ENCODE measurements around the gene ERFE.
"Not testable (repeated sequence)": the region's sequence is repeated elsewhere in the genome, so short reads cannot be mapped to it uniquely, and the experiment has no call there.

Gene ERFE, protein sequence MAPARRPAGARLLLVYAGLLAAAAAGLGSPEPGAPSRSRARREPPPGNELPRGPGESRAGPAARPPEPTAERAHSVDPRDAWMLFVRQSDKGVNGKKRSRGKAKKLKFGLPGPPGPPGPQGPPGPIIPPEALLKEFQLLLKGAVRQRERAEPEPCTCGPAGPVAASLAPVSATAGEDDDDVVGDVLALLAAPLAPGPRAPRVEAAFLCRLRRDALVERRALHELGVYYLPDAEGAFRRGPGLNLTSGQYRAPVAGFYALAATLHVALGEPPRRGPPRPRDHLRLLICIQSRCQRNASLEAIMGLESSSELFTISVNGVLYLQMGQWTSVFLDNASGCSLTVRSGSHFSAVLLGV

DNA sequence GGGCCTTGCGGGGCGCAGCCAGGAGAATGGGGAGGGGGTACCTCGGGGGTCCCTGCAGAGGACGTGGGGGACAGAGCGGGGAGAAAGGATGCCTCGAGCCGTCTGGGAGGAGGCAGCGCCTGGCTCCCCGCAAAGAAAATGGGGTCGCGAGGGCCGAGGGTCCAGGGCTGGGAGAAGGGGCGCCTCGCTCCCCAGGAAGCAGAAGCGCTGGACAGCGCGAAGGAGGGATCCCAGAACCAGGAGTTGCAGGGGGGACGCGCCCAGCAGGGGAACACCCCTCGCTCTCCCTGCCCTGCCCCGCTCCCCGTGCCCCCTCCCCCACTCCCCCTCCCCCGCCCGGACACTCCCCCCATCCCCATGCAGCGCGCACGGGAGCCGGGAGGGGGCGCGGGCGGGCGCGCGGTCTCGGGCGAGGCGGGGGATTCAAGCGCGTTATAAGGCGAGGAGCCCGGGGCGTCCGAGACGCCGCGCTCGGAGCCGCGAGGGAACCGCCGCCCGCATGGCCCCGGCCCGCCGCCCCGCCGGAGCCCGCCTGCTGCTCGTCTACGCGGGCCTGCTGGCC is at the start of gene ERFE:
TSS of gene ERFE (plus strand) at position 462 of the 562 bp plus-strand sequence. CDS start at position 500, 38 bp downstream.
- DNase-seq = peak; percentile 65

DNA sequence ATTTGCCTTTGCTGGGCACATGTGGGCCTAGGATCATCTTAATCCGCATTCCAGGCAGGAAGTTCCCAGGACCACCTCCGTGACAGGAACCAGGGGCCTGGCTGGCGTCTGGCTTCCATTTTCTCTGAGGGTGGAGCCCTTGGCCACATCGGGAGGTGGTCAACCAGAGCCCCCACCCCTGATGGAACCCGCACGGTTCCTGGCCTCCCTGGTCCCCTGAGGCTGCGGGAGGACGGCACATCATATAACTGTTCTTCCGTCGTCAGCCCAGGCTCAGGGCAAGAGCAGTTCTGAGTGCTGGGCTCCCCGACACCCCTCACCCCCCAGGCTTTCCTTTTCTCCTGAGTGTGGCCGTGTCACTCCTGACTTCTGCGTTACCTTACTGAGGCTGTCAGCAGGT is 45.2 kb upstream of the ERFE start:
- no peak for DNase-seq

DNA sequence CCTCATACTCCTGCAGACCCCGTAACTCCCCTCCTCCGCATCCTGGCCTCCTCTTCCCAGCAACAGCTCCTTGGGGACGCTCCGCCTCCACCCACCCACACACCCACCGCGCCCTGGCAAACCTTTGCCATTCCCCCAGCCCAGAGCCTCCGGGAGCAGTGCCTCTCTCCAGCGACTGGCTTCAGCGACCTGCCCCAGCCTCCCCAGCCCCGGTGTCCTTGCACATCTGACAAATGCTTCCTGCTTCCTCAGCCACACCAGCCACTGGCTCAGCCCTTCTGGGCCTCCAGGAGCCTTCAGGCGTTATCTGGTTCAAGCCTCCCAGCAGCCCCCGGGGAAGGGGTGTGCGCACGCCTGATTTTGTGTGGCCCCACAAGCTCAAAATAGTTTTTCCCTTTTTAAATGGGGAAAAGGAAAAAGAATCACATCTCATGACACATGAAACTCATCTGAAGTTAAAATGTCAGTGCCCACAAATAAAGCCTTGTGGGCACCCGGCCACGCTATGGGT is 44.4 kb upstream of the ERFE start:
- no peak for DNase-seq

DNA sequence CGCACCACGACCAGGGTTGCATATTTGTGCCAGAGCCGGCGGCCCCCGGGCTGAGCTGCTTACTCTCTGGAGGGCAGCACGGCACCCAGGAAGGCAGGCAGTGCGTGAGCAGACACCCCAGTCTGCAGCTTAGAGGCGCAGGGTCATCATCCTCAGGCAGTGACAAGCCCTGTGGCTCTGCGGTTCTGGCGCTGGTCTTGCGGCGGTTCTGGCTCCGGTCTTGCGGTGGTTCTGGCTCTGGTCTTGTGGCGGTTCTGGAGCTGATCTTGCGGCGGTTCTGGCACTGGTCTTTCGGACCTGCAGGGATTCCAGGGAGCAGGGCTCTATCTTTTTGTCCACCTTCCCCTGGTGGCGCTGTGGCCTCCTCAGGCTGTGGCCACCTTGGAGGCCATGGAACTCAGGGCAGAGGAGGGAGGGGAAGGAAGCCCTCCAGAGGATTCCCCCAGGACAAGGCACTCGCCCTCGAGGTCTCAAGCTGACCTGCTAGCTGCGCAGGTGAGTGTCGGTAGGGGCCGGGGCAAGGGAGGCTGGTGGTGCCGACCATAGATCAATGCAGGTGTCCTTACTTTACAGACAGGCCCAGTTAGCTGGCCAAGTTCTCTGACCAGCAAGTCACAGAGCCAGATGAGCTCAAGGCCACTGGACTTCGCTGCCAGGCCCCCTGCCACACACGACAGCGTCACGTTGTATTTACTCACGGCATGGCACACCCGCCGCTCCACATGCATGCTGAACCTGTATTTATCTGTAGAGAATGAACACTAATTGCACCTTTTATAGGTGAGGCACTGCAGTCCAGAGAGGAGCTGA is 43.7 kb upstream of the ERFE start:
- no peak for DNase-seq

DNA sequence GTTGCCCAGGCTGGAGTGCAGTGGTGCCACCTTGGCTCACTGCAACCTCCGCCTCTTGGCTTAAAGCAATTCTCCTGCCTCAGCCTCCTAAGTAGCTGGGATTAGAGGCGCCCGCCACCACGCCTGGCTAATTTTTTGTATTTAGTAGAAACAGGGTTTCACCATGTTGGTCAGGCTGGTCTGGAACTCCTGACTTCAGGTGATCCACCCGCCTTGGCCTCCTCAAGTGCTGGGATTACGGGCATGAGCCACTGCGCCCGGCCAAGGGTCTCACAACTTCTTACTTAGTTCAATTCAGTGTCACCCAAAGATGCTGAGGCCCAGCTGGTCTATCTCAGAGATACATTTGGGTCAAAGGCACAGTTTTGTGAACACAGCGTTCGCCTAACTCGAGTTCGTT is 43.1 kb upstream of the ERFE start:
- not testable (repeated sequence) for DNase-seq

DNA sequence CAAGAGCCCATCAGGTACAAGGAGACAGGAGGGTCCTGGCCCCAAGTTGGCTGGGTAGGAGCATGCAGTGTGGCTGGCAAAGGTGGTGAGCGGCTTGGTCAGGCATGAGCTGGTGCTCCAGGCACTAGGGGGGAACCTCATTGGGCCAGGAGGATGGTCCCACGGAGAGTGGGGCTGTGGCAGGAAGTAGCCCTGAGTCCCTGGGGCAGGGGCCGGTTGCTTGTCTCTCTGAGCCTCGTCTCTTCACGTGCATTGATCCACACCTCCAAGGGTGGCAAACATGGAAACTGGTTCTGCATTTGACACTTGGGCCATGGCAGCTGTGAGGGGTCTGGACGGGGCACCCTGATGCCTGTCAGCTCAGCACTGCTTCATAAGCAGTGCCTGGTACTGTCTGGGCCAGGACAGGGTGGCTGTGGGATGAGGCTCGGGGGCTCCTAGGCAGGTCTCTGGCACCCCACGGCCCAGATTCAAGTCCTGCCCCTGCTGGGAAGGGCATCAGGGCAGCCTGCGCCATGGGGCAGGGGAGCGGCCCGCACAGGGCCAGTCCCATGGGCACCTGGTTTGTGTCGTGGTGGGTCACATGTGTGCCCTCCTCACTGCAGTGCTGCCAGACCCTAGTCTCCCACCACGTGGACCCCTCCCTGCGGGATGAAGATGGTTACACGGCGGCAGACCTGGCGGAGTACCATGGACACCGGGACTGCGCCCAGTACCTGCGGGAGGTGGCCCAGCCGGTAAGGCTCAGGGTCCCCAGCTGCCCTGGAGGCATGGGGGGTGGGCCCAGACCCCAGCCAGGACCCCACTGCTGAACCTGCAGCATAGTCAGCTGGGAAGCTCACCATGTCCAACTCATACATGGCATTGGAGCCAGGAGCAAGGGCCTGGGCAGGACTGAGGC is 42.2 kb upstream of the ERFE start:
- no peak for DNase-seq

DNA sequence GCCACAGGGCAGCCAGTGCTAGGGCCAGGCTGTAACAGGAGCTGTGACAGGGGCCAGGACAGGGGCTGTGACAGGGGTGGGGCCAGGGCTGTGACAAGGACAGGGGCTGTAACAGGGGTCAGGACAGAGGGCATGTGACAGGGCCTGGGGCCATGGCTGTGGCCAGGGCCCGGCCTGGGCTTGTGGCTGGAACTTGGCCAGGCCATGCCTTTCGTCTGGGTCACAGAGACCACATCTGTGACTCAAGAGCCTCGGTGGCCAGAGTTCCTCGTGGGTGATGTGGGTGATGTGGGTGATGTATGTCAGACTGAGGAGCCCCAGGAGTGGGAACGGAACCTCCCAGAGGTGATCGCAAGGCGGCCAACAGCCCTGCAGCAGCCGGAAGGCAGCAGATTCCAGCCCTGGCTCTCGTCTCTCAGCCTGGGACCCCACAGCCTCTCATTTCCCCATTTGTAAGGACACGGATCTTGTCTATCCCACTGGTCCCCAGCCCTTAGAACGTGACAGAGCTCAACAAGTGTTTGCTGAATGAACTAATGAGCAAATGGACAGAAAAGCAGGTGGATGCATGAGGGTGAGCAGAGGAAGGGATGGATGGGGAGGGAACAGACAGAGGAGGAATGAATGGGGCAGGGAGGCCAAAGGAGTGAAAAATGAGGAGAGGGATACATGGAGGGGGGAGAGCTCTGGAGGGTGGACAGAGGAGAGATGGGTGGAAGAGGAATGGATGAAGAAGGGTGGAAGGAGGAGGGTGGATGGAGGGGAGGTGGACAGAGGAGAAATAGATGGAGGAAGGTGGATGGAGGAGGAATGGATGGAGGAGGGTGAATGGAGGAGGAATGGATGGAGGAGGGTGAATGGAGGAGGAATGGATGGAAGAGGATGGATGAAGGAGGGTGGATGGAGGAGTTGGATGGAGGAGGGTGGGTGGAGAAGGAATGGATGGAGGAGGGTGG is 41.3 kb upstream of the ERFE start:
- DNase-seq = no peak

DNA sequence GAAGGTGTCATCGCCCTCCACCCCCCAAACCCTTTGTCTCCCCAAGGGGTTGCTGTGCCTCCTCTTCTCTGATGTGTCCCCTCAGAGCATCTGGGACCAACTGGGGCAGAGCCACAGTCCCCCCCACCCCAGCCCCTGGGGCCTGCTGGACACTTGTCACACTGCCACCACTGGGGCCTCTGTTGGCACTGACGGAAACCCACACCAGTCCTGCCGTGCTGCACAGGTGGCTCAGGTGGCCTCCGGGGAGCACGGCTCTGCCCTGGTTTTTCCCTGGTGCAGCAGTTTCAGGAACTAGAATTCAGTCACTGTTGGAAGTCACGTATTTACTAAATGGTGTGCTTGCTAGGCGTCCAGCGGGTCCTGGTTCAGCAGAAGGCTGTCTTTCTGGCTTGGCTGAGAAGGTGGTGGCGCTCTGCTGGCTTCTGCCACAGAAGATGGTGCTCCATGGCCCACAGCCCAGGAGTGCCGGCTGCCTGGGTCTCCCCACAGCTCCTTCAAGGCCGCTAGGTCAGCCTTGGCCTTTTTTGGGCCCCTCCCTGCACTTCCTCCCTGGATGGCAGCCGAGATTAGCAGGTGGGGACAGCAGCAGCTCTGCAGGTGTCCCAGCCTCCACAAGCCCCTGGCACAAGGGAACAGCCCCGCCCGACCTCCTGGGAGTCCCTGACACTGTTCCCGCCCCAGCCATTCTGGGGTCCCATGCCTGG is 38.9 kb upstream of the ERFE start:
- peak; percentile 83 for DNase-seq

DNA sequence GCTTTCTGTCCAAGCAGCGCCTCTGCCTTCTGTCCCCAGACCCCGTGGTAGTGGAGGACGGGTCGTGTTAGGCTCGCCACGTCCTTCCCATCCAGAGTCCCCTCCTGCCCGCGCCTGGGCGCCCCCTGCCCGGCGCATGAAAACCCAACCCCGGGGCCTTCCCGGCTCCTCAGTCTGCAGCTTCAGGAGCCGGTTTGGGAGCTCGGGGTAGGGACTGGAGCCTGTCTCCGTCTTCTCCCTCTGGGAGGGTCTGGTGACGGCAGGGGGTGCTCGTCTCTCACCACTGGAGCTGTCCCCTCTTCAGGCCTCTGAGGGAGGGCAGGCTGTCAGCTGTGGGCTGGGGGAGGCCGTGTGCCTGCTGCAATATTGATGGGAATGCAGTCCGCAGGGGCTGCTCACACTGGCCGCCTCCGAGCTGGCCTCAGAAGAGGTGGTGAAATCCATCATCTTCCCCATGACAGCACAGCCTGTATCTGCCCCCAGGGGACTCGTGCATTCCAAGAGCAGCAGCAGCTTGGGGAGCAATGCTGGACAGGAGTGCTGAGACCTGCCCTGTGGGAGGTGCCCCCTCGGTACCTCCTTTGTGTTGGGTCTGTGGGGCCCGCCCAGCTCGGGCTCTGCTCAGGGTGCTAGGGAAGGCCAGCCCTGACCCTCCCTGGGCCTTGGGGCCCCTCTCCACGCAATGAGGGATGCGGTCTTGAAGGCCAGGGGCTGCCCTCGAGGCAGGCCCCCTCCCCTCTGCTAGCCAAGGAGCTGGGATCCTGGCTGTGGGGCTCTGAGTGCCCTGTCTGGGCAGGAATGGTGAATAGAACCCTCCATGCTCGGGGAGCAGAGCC is 38.1 kb upstream of the ERFE start:
- DNase-seq = peak; percentile 51

DNA sequence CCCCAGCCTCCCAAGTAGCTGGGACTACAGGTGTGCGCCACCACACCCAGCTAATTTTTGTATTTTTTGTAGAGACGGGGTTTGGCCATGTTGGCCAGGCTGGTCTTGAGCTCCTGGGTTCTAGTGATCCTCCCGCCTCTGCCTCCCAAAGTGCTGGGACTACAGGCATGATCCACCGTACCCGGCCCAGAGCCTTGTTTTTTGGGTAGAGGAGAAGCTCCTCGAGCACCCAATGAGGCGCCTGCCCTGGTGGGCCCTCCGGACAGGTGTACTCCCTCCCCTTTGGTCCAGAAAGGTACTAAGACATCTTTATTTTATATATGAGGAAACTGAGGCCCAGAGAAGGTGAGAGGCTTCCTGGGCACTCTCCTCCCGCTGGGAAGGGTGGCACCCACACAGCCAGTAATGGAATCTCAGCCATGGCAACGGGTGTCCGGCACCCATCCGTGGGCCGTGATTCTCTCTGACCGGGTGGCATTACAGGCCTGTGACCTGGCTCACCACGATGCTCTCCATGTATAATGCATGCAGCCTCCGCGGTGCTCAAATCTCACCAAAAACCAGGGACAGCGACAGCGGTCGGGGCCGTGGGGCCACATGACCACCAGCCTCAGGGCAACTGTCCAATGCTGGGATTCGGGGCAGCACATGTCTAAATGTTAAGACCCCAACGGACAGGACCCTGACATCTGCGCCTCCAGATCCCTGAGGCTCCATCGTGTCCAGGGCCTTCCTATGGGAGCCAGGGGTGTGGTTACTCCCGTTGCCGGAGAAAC is 37.1 kb upstream of the ERFE start:
- DNase-seq = no peak

DNA sequence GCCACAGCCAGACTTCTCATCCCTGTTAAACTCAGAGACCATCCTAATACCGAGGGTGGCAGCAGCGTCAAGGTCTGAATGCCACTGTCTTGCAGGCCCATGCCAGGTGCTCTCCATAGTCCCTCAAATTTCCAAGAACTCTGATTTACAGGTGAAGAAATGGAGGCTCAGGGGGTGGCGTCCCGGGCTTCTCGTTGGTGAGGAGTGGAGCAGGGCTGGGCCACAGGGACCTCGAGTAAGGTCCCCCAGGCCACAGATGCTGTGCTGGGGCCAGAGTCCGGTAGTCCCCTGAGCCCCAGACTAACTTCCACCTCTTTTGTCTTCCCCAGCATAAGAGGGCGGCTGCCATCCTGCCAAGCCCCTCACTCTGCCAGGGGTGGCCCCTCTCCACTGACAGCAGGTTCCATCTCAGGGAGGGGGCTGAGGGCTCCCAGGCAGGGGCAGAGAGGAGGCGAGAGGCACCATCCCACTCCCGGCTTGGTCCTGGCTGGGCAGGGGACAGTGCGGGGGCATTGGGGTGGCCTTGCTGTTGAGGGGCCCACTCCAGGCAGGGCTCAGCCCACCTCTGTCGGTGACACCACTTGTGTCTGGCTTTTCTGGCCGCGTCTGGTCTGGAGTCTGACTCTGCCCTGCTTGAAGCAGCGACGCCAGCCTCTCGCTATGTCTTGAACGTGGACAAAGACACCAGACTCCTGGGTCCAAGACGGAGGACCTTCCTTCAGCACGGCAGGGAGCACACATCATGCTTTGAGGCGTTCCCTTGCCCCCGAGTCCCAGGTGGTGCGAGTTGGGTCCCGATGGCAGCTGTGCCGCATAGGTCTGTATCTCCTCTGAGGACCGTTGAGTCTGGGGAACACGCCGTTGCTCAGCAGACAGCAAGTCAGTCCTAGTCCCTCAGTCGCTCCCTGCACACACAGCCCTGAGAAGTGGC is 36.2 kb upstream of the ERFE start:
- DNase-seq = no peak

DNA sequence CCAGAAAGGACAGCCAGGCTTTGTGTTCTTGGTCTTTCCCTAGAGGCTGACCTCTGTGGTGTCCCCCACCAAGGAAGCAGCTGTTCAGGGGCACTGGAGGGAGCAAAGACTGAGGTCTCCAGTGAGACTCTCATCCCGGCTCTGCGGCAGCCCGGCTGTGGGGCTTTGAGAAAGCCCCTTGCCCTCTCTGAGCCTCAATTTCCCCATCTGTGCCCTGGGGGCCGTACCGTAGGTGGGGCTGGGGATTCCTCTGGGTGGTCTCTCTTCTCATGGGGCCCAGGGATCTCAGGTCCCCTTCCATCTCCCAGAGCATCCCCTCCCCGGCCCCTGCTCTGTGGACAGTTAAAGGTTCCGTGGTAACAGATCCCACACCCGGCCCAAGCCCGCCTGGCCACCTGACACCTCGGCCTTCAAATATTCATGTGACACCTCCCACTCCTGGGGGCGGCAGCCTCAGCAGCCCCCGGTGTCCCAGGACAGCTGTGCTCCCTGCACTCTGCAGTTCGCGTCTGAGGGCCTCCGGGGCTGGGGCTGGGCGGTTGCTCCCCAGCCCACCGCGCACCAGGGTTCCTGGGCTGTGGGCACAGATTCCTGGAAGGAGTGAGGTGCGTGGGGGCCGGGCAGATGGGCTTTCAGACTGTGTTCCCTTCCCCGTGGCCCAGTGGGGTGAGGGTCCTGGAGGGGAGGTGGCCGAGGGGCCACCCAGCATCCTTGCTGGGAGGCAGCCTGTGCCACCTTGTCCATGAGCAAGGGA is 35.4 kb upstream of the ERFE start:
- DNase-seq = no peak

DNA sequence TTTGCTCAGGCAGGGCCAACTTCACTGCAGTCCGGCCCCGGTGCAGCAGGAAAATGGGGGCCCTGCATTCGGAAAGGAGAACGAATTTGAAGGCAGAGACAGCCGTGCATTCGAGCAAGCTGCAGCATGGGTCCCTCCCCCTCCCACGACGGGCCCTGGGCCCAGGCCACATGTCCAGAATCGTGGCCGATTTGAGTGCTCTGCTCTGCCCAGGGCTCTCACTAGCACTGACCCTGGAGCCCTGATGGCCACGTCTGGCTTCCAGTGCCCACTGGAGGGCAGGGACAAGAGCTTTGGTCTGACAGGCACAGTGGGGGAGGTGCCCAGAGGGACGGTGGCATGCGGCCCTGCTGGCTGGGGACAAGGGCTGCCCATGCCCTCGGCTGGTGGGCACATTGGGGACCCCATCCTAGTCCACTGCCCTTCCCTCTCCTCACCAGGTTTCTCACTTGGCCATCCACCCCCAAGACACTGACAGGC is 34.7 kb upstream of the ERFE start:
- DNase-seq = no peak

DNA sequence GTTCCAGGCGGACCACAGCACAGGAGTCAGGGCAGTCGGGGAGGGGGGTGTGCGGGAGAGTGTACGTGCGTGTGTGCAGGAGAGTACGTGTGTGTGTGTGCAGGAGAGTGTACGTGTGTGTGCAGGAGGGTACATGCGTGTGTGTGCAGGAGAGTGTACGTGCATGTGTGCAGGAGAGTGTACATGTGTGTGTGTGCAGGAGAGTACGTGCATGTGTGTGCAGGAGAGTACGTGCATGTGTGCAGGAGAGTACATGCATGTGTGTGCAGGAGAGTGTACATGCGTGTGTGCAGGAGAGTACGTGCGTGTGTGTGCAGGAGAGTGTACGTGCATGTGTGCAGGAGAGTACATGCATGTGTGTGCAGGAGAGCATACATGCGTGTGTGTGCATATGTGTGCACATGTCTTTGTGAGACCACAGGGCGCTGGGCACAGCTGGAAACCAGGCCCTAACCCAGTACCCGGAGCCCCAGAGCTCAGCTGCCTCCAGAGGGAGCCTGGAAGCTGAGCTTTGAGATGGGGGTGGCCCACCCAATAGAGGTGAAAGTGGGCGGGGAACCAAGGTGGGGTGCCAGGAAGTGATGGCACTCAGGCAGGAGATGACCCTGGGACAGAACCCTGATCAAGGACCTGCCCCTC is 34.2 kb upstream of the ERFE start:
- no peak for DNase-seq

DNA sequence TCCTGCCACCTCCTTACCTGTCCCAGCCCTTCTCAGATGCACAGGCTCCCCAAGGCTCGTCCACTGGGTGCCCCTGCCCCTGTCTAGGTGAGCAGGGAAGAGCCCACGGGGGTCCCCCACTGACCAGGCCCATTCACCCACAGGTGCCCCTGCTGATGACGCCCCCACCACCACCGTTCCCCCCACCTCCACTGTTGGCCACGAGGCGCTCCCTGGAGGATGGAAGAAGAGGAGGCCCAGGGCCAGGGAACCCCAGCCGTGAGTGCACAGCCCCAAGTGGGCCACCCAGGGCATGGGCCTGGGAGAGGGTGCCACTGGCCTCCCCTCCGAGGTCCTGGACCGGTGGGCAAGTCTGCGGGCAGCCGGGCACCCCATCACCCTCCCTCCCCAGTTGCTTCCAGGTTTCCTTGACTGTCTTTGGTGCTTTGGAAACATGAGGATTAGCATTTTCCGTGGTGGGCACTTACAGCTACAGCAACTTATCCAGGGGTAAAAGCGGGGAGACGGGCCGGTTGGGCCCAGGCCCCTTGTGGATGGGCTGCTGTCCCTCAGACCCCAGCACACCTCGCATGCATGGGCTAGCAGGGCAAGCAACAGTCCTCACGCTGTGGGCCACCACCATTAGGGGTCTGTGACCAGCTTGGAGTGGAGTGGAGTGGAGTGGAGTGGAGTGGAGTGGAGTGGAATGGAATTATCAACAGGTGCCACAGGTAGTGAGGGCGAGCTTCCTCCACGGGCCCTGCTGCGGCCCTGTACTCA is 33.5 kb upstream of the ERFE start:
- no peak for DNase-seq

DNA sequence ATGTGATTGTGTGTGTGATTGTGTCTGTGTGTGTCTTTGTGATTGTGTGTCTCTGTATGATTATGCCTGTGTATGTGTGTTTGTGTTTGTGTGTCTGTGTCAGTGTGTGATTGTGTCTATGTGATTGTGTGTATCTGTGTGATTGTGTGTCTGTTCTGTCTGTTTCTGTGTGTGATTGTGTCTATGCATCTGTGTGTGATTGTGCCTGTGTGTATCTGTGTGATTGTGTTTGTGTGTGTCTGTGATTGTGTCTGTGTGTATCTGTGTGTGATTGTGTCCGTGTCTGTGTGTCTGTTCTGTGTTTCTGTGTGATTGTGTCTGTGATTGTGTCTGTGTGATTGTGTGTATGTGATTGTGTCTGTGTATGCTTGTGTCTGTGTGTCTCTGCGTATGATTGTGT is 32.4 kb upstream of the ERFE start:
- no peak for DNase-seq

Data from RPMI8226 (cell line).